ENCODE data around the gene NEIL3.

- no peak for TF ChIP-seq EZH2 (IDR thresholded peaks at IDR 0.05)
- TF ChIP-seq POLR2AphosphoS5 (IDR thresholded peaks at IDR 0.05; ENCODE audit: borderline replicate concordance, low read depth, low read length), result no peak
- no peak for TF ChIP-seq FOXP2 (optimal IDR thresholded peaks at IDR 0.05; ENCODE audit: control extremely low read depth, extremely low read length, insufficient read depth)
Observed at GRCh38 chr4:177322266-177322665, 12.6 kb downstream of the NEIL3 start.

All from SK-N-MC (cell line).